K562 (cell line): ENCODE results near the gene CRB2. TPM values are rescaled to one million over a fixed set of nuclear protein-coding genes. Genes with fewer than 3 reads are reported as not detected.
A peak's percentile ranks its signal among the peaks of the same experiment; 100 is the strongest.

Source experiments
- ATAC-seq: fragments of 200-7000 bp; cut with Tn5 transposase; 3 replicates; pipeline ENCODE4 v1.9.1; 2020; ENCODE audit warnings: moderate library complexity
- BruUV-seq: library from RNA; stranded (reverse); fragments of 400-500 nt; replicated peaks from 2 replicates; lab custom pipeline; 2021; lab: Mats Ljungman, UMichigan
- CTCF ChIA-PET: fragments of 300-600 bp; formaldehyde crosslinking; extraction: SDS; loops from one replicate; lab custom pipeline; 2021; ENCODE audit warnings: low intra/inter-chr PET ratio; lab: Yijun Ruan, JAX
- POLR2A ChIA-PET: fragments of 300-600, 350-650 bp; sonication (Branson Sonifier 250); formaldehyde crosslinking; extraction: SDS; loops from one replicate; lab custom pipeline; 2021; ENCODE audit warnings: antibody characterized with exemption, inconsistent platforms; lab: Yijun Ruan, JAX
- DNase-seq, 4 experiments: peaks; one replicate each; pipeline versions ENCODE4 v3.0.0 to v3.0.0-alpha.2; 2011 to 2018; ENCODE audit warnings: low spot score in 3 of 4, mixed read lengths in 3 of 4; ENCODE audit errors: extremely low read depth in 1 of 4
- FAIRE-seq: peaks from 2 replicates; lab custom pipeline; 2011; peaks lifted over from hg19 to GRCh38; lab: Jason Lieb, UNC
- H2AFZ ChIP-seq: 2 replicates; pipeline ENCODE4 v1.6.0; 2011; ENCODE audit warnings: low read depth, low read length, control low read depth, inconsistent platforms
- H3K27ac ChIP-seq: fragments of 200-600 bp; 3 replicates; pipeline ENCODE4 v1.8.0; 2011; ENCODE audit warnings: low read depth, mild to moderate bottlenecking, control low read depth, inconsistent platforms, low read length, moderate library complexity, mixed read lengths; ENCODE audit errors: extremely low read depth
- H3K27me3 ChIP-seq, 2 experiments: fragments of 300-600 bp in 1 of 2; 2 replicates in 1 of 2; 3 replicates in 1 of 2; pipeline versions ENCODE4 v1.6.0 to v1.8.0; 2011; ENCODE audit warnings: inconsistent platforms in 2 of 2, low read length in 2 of 2, mild to moderate bottlenecking in 1 of 2, mixed read lengths in 1 of 2, moderate library complexity in 1 of 2; ENCODE audit not compliant: control insufficient read depth in 2 of 2, insufficient read depth in 2 of 2
- H3K36me3 ChIP-seq: fragments of 300-600 bp; 3 replicates; pipeline ENCODE4 v1.8.0; 2011; ENCODE audit warnings: mild to moderate bottlenecking, low read length, inconsistent platforms; ENCODE audit not compliant: control insufficient read depth, insufficient read depth
- H3K4me1 ChIP-seq, 2 experiments: fragments of 200-600 bp in 1 of 2; replicated peaks in 1 of 2; 2 replicates in 1 of 2; 3 replicates in 1 of 2; pipeline versions ENCODE4 v1.5.1 to v1.8.0; 2011; ENCODE audit warnings: inconsistent platforms in 2 of 2, low read length in 2 of 2, mild to moderate bottlenecking in 1 of 2, mixed read lengths in 1 of 2, moderate library complexity in 1 of 2; ENCODE audit not compliant: control insufficient read depth in 2 of 2, insufficient read depth in 2 of 2
- H3K4me2 ChIP-seq: 2 replicates; pipeline ENCODE4 v1.6.1; 2011; ENCODE audit warnings: low read length, control low read depth, inconsistent platforms, mixed read lengths; ENCODE audit not compliant: insufficient read depth
- H3K4me3 ChIP-seq: fragments of 200-600 bp; sonication (generic), shearing (Covaris generic); 2 replicates; pipeline ENCODE4 v1.5.1; 2016; ENCODE audit warnings: control low read depth, inconsistent platforms
- H3K79me2 ChIP-seq: fragments of 200-600 bp; 3 replicates; pipeline ENCODE4 v1.8.0; 2011; ENCODE audit warnings: low read length, inconsistent platforms; ENCODE audit not compliant: control insufficient read depth, insufficient read depth
- H3K9ac ChIP-seq, 2 experiments: 2 replicates each; pipeline versions ENCODE4 v1.6.0 to v1.6.1; 2011; ENCODE audit warnings: low read depth in 2 of 2, low read length in 2 of 2, control low read depth in 1 of 2, inconsistent platforms in 1 of 2, mild to moderate bottlenecking in 1 of 2, mixed read lengths in 1 of 2; ENCODE audit not compliant: insufficient read depth in 1 of 2
- H3K9me1 ChIP-seq: one replicate; pipeline ENCODE4 v1.6.0; 2011; ENCODE audit warnings: inconsistent platforms, mild to moderate bottlenecking, low read length, moderate library complexity; ENCODE audit not compliant: control insufficient read depth, insufficient read depth
- H3K9me3 ChIP-seq: replicated peaks from 2 replicates; pipeline ENCODE4 v1.5.1; 2011; ENCODE audit warnings: low read depth, low read length, inconsistent platforms; ENCODE audit not compliant: control insufficient read depth, insufficient read depth
- H4K20me1 ChIP-seq: replicated peaks from 2 replicates; pipeline ENCODE4 v1.6.1; 2011; ENCODE audit warnings: low read length, inconsistent platforms, mixed read lengths; ENCODE audit not compliant: control insufficient read depth, insufficient read depth
- DACH1 ChIP-seq: fragments of 450-650 bp; IDR thresholded peaks from 2 replicates; pipeline ENCODE4 v1.6.1; 2018; ENCODE audit not compliant: partially characterized antibody
- HDAC8 ChIP-seq: fragments of 450-650 bp; IDR thresholded peaks from 2 replicates; pipeline ENCODE4 v1.6.1; 2016; ENCODE audit warnings: mild to moderate bottlenecking, missing genetic modification characterization, moderate library complexity, missing compliant biosample characterization
- ZNF146 ChIP-seq: IDR thresholded peaks from one replicate; pipeline ENCODE4 v1.6.1; 2018; ENCODE audit warnings: missing compliant biosample characterization; ENCODE audit not compliant: unreplicated experiment
- WGBS: fragments of 100-300 bp; shearing (Covaris generic); methylation state at CpG from one replicate; pipeline ENCODE4 v1.1.6; 2016; ENCODE audit warnings: low coverage, mixed read lengths; ENCODE audit not compliant: insufficient coverage; ENCODE audit errors: missing lambda C conversion rate; 5-methylcytosine and 5-hydroxymethylcytosine counted together
- in situ Hi-C: fragments of 300-500 bp; cut with MboI; formaldehyde crosslinking; loops from 4 replicates; pipeline ENCODE4 v1.15.0; 2018; ENCODE audit warnings: inconsistent platforms, mixed read lengths
- intact Hi-C: fragments of 100-400 bp; cut with micrococcal nuclease; formaldehyde crosslinking; loops from 2 replicates; pipeline ENCODE4 v1.14.2; 2022
- polyA plus RNA-seq, 8 experiments: library from polyadenylated mRNA; depleted of rRNA in 4 of 8; stranded (reverse) in 5 of 8; unstranded in 3 of 8; fragments of >200 nt; fragmentation: Nextera tagmentation in 2 of 8; fragmentation: Illumina TruSeq in 1 of 8; extraction: Ambion mirVana in 2 of 8; extraction: Trizol in 1 of 8; gene quantifications; 2 replicates each; pipeline versions ENCODE4 v1.2.1 to v1.2.3, GENCODE V29; 2011 to 2014; ENCODE audit warnings: inconsistent platforms in 1 of 8, missing spikeins in 1 of 8
- total RNA-seq, 7 experiments: library from RNA; depleted of rRNA in 6 of 7; stranded (reverse); fragments of >200 nt in 6 of 7; fragmentation: Illumina TruSeq in 2 of 7; extraction: Trizol in 2 of 7; gene quantifications; 2 replicates each; pipeline versions ENCODE4 v1.2.1 to v1.2.3, GENCODE V29; 2011 to 2021; ENCODE audit warnings: low replicate concordance in 1 of 7

Gene CRB2
- total and polyA plus RNA-seq, 9 of the 15 experiments (the other 6 are each of a cell fraction or from before 2014, with no cell fraction given) = 0.13 to 1.2 (median 0.25) TPM; not detected in 2

DNA sequence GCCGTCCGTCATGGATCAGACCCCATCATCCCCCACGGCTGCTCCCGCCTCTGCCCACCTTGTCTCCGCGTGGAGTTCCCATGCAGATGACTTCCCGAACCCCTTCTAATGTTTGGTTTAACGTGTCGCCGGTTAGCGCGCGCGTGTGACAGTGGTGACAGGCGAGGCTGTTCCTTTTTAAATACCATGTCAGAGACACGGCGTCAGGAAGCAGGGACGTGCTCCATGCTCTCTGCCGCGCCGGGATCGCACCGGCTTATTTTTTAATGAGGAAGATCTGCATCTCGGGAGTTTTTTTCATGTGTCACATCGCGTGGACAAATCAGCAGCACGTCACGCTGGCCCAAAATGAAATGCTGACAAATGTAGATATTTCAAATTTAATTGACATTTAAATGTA, 35.9 kb downstream of the CRB2 start (continued):
- no peak for TF ChIP-seq DACH1
- TF ChIP-seq, all 486 proteins: peak for 0

GRCh38 chr9:123392802-123393201, 36.8 kb downstream of the CRB2 start:
- H3K36me3 ChIP-seq = no peaks in the 10 kb centered on the region
- H3K79me2 ChIP-seq = no peaks in the 10 kb centered on the region
- no peak overlapping the region for H3K4me2 ChIP-seq
- H3K4me1 ChIP-seq = peaks cover 12 to 39% of the 10 kb centered on the region in 2 experiments; a peak in 4 of 5 replicates
- H3K9me1 ChIP-seq = no peaks in the 10 kb centered on the region
- FAIRE-seq = no peak
- no peak overlapping the region for H2AFZ ChIP-seq
- in situ Hi-C loops = no loop called here
- no peak for DNase-seq
- no peak for ATAC-seq
- 86% methylated on average over 4 of the region's 4 CpGs for WGBS
- no peaks in the 10 kb centered on the region; the same call in 1 of the 2 replicates for H4K20me1 ChIP-seq
- ChIA-PET CTCF (interaction anchor here (0.6 kb wide), 1 partner anchor 341 kb away, joined by 3 read pairs; no protein-coding TSS in a partner anchor), POLR2A (interaction anchor here (0.7 kb wide), 1 partner anchor 317 kb away, joined by 4 read pairs; no protein-coding TSS in a partner anchor)
- intact Hi-C loops = no loop called here
- no peak overlapping the region for H3K27ac ChIP-seq
- no peaks in the 10 kb centered on the region for H3K27me3 ChIP-seq
- TF ChIP-seq ZNF146 = peak; percentile 27
- no peak for TF ChIP-seq HDAC8
- no peak overlapping the region for H3K4me3 ChIP-seq
- H3K9ac ChIP-seq = no peak overlapping the region
- H3K9me3 ChIP-seq = peaks cover 2% of the 10 kb centered on the region; the same call in 1 of the 2 replicates
- BruUV-seq = no TSS peak
